Hepatocyte (in vitro differentiated cells): ENCODE results near the gene CHSY1. TPM values are rescaled to one million over a fixed set of nuclear protein-coding genes. Genes with fewer than 3 reads are reported as not detected.

Source experiments
- DNase-seq: peaks from one replicate; pipeline ENCODE4 v3.0.0-alpha.2; 2016; ENCODE audit warnings: low spot score
- H2AFZ ChIP-seq: fragments of 200-600 bp; sonication (generic); 2 replicates; pipeline ENCODE4 v1.6.0; 2016; ENCODE audit warnings: antibody characterized with exemption, mild to moderate bottlenecking
- H3K27ac ChIP-seq: fragments of 200-600 bp; sonication (generic); 2 replicates; pipeline ENCODE4 v1.5.1; 2016; ENCODE audit warnings: mild to moderate bottlenecking
- H3K27me3 ChIP-seq: fragments of 200-600 bp; sonication (generic); 2 replicates; pipeline ENCODE4 v1.6.1; 2016
- H3K36me3 ChIP-seq: fragments of 200-600 bp; sonication (generic); replicated peaks from 2 replicates; pipeline ENCODE4 v1.5.1; 2016; ENCODE audit warnings: low read depth; ENCODE audit not compliant: insufficient read depth
- H3K4me1 ChIP-seq: fragments of 200-600 bp; sonication (generic); 2 replicates; pipeline ENCODE4 v1.5.1; 2016; ENCODE audit warnings: mild to moderate bottlenecking, moderate library complexity; ENCODE audit not compliant: insufficient read depth
- H3K4me2 ChIP-seq: fragments of 200-600 bp; sonication (generic); 2 replicates; pipeline ENCODE4 v1.6.0; 2016
- H3K4me3 ChIP-seq: fragments of 200-600 bp; sonication (generic); 2 replicates; pipeline ENCODE4 v1.5.1; 2016; ENCODE audit warnings: mild to moderate bottlenecking
- H3K79me2 ChIP-seq: fragments of 200-600 bp; sonication (generic); 2 replicates; pipeline ENCODE4 v1.6.0; 2017; ENCODE audit warnings: mild to moderate bottlenecking
- H3K9me2 ChIP-seq: fragments of 200-600 bp; sonication (generic); replicated peaks from 2 replicates; pipeline ENCODE4 v1.6.0; 2017; ENCODE audit warnings: mild to moderate bottlenecking; ENCODE audit not compliant: insufficient read depth
- H3K9me3 ChIP-seq: fragments of 200-600 bp; sonication (generic); 2 replicates; pipeline ENCODE4 v1.5.1; 2016; ENCODE audit warnings: low read depth, mild to moderate bottlenecking
- H4K20me1 ChIP-seq: fragments of 200-600 bp; sonication (generic); 2 replicates; pipeline ENCODE4 v1.6.0; 2016; ENCODE audit warnings: mild to moderate bottlenecking; ENCODE audit not compliant: insufficient read depth, poor library complexity, severe bottlenecking
- EZH2 ChIP-seq: fragments of 200-600 bp; sonication (generic); IDR thresholded peaks from 2 replicates; pipeline ENCODE4 v1.6.1; 2016; ENCODE audit warnings: antibody characterized with exemption, mild to moderate bottlenecking, borderline replicate concordance
- EZH2phosphoT487 ChIP-seq: fragments of 200-600 bp; sonication (generic); IDR thresholded peaks from one replicate; pipeline ENCODE4 v1.6.1; 2018; ENCODE audit warnings: antibody characterized with exemption, mild to moderate bottlenecking, low read depth, moderate library complexity; ENCODE audit not compliant: unreplicated experiment, severe bottlenecking
- WGBS: methylation state at CpG from one replicate; pipeline ENCODE4 v1.1.6; 2016; ENCODE audit warnings: low lambda C conversion rate; ENCODE audit errors: missing lambda C conversion rate; 5-methylcytosine and 5-hydroxymethylcytosine counted together
- polyA plus RNA-seq: library from polyadenylated mRNA; unstranded; fragments of >200 nt; fragmentation: Nextera tagmentation; extraction: Ambion mirVana; gene quantifications from 2 replicates; pipeline ENCODE4 v1.2.1, GENCODE V29; 2016
- total RNA-seq: library from RNA; depleted of rRNA; stranded (reverse); fragments of >200 nt; gene quantifications from 2 replicates; pipeline ENCODE4 v1.2.3, GENCODE V29; 2014
- TF ChIP-seq, protein P1 (sequence below): fragments of 200-600 bp; sonication (generic); IDR thresholded peaks from 2 replicates; pipeline ENCODE4 v1.5.1; 2016; ENCODE audit warnings: antibody characterized with exemption, mild to moderate bottlenecking; ENCODE audit not compliant: poor library complexity

CHSY1 gene
- total and polyA plus RNA-seq, 2 experiments from 2014 or later, result 22.5 to 27.8 TPM

- H3K36me3 ChIP-seq, result no peaks in the 10 kb centered on the region
- H3K79me2 ChIP-seq, result peaks cover 9% of the 10 kb centered on the region
- DNase-seq, result no peak
- H3K4me2 ChIP-seq, result no peak overlapping the region
- no peak overlapping the region for H3K27ac ChIP-seq
- WGBS, result 92% methylated on average over 16 of the region's 16 CpGs
- H3K4me3 ChIP-seq, result no peak overlapping the region
- H3K9me3 ChIP-seq, result no peaks in the 10 kb centered on the region
- peaks cover 2% of the 10 kb centered on the region for H4K20me1 ChIP-seq
- no peaks in the 10 kb centered on the region for H3K9me2 ChIP-seq
- no peak overlapping the region for H2AFZ ChIP-seq
- TF ChIP-seq EZH2phosphoT487 (no peak), EZH2 (no peak)
- TF ChIP-seq, protein P1, sequence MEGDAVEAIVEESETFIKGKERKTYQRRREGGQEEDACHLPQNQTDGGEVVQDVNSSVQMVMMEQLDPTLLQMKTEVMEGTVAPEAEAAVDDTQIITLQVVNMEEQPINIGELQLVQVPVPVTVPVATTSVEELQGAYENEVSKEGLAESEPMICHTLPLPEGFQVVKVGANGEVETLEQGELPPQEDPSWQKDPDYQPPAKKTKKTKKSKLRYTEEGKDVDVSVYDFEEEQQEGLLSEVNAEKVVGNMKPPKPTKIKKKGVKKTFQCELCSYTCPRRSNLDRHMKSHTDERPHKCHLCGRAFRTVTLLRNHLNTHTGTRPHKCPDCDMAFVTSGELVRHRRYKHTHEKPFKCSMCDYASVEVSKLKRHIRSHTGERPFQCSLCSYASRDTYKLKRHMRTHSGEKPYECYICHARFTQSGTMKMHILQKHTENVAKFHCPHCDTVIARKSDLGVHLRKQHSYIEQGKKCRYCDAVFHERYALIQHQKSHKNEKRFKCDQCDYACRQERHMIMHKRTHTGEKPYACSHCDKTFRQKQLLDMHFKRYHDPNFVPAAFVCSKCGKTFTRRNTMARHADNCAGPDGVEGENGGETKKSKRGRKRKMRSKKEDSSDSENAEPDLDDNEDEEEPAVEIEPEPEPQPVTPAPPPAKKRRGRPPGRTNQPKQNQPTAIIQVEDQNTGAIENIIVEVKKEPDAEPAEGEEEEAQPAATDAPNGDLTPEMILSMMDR, result no peak
- no peaks in the 10 kb centered on the region for H3K4me1 ChIP-seq
- no peaks in the 10 kb centered on the region for H3K27me3 ChIP-seq
These were observed 17.8 kb upstream of the CHSY1 start for GRCh38 chr15:101269479-101270223.

DNA sequence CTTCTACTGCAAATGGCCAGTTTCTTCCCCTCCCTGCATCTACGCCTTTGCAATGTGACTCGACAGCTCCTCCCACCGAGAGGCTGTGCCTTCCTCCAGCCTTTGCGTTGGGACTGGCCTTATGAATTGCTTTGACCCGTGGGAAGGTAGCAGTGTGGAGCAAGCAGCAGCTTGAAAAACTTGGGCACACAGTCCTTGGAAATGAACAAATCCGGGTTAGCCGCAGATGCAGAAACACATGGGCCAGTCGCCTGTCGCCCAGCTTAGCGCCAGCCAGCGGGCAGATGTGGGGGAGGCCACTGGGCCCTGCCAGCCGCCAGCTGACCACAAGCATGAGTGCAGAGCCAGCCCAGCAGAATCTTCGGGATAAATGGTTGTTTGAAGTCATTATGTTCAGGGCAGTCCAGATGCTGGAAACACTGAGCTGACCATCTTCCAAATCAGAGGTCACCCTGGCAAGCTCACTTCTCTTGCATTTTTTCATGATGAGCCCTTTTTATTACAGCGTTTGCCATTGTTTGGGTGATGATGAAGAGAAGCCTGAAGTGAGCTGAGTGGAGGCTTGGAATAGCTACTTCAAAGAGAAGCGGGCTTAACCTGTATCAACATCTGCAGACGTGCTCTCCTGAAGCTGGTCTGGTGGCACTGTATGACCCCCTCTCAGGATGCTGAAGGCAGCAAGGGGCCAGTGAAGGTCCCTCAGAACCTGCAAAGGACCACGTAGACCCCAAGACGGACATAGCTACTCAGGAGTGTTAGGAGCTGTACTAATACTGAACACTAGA is 15.7 kb upstream of the CHSY1 start:
- Histone ChIP-seq H3K9me2 (no peaks in the 10 kb centered on the region), H3K4me3 (no peak overlapping the region), H3K27me3 (no peaks in the 10 kb centered on the region), H3K9me3 (no peaks in the 10 kb centered on the region), H3K4me2 (no peak overlapping the region), H4K20me1 (no peaks in the 10 kb centered on the region), H2AFZ (no peak overlapping the region), H3K27ac (no peak overlapping the region), H3K36me3 (no peaks in the 10 kb centered on the region), H3K79me2 (no peaks in the 10 kb centered on the region), H3K4me1 (no peaks in the 10 kb centered on the region)
- TF ChIP-seq, protein P1, result no peak
- TF ChIP-seq EZH2 (no peak), EZH2phosphoT487 (no peak)
- DNase-seq, result no peak
- WGBS, result 72% methylated on average over 18 of the region's 18 CpGs

DNA sequence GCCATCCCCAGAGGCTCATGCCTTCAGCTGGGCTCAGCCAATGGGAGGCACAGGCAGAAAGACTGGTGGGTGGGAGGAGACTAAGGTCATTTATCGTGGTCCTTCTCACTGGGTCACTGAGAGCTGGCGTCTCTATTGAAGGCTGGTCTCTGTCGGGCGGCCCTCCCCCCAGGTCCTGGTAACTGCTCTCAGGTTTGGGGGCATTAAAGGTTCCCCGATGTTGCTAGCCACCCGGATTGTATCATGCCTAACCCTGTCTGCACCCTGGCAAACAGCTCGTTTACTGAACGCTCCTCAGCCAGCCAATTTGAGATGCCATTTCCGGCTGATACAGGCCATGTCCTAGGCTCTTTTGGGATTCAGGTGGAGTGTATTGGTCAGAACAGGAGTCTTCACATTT is 14.9 kb upstream of the CHSY1 start:
- H3K9me2 ChIP-seq, result no peaks in the 10 kb centered on the region
- H3K27ac ChIP-seq, result no peak overlapping the region
- H2AFZ ChIP-seq, result no peak overlapping the region
- TF ChIP-seq EZH2phosphoT487 (no peak), EZH2 (no peak)
- TF ChIP-seq, protein P1, result no peak
- H3K4me1 ChIP-seq, result no peaks in the 10 kb centered on the region
- no peak overlapping the region for H3K4me2 ChIP-seq
- no peaks in the 10 kb centered on the region for H3K79me2 ChIP-seq
- DNase-seq, result no peak
- no peaks in the 10 kb centered on the region for H4K20me1 ChIP-seq
- WGBS, result 91% methylated on average over 9 of the region's 9 CpGs
- no peaks in the 10 kb centered on the region for H3K27me3 ChIP-seq
- no peaks in the 10 kb centered on the region for H3K9me3 ChIP-seq
- H3K4me3 ChIP-seq, result no peak overlapping the region
- H3K36me3 ChIP-seq, result no peaks in the 10 kb centered on the region
